WTC11 (cell line): ENCODE measurements around the gene AKAP13.

Source experiments
- KAT7 ChIP-seq: sonication (generic); formaldehyde crosslinking; IDR thresholded peaks from 2 replicates; pipeline ENCODE4 v1.8.1; 2023; ENCODE audit warnings: missing genetic modification reagents, mild to moderate bottlenecking, borderline replicate concordance
- TF ChIP-seq, protein P1 (sequence below): fragments of 200-600 bp; IDR thresholded peaks from 2 replicates; pipeline ENCODE4 v1.8.0; 2022; ENCODE audit warnings: antibody characterized with exemption
- TF ChIP-seq, protein P2 (sequence below): sonication (generic); formaldehyde crosslinking; IDR thresholded peaks from 2 replicates; pipeline ENCODE4 v1.8.0; 2022; ENCODE audit warnings: missing genetic modification reagents

DNA sequence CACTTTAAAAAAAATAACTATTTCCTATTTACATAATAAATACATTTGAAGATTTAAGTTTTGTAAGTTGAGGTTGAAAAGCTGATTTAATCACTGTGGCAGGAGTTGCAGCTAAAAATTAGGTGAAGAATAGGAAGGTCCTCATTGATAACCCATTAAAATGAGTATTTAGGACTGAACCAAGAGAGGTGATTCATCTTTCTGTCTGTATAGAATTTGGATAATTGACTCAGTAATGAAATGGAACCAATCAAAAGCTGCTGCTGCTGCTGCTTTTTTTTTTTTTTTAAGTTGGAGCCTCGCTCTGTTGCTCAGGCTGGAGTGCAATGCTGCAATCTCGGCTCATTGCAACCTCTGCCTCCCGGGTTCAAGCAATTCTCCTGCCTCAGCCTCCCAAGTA lies 223.8 kb downstream of the AKAP13 start:
- TF ChIP-seq KAT7 (CRISPR knock-in tag), result no peak
- TF ChIP-seq, protein P1, sequence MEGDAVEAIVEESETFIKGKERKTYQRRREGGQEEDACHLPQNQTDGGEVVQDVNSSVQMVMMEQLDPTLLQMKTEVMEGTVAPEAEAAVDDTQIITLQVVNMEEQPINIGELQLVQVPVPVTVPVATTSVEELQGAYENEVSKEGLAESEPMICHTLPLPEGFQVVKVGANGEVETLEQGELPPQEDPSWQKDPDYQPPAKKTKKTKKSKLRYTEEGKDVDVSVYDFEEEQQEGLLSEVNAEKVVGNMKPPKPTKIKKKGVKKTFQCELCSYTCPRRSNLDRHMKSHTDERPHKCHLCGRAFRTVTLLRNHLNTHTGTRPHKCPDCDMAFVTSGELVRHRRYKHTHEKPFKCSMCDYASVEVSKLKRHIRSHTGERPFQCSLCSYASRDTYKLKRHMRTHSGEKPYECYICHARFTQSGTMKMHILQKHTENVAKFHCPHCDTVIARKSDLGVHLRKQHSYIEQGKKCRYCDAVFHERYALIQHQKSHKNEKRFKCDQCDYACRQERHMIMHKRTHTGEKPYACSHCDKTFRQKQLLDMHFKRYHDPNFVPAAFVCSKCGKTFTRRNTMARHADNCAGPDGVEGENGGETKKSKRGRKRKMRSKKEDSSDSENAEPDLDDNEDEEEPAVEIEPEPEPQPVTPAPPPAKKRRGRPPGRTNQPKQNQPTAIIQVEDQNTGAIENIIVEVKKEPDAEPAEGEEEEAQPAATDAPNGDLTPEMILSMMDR, result no peak
- TF ChIP-seq, protein P2, sequence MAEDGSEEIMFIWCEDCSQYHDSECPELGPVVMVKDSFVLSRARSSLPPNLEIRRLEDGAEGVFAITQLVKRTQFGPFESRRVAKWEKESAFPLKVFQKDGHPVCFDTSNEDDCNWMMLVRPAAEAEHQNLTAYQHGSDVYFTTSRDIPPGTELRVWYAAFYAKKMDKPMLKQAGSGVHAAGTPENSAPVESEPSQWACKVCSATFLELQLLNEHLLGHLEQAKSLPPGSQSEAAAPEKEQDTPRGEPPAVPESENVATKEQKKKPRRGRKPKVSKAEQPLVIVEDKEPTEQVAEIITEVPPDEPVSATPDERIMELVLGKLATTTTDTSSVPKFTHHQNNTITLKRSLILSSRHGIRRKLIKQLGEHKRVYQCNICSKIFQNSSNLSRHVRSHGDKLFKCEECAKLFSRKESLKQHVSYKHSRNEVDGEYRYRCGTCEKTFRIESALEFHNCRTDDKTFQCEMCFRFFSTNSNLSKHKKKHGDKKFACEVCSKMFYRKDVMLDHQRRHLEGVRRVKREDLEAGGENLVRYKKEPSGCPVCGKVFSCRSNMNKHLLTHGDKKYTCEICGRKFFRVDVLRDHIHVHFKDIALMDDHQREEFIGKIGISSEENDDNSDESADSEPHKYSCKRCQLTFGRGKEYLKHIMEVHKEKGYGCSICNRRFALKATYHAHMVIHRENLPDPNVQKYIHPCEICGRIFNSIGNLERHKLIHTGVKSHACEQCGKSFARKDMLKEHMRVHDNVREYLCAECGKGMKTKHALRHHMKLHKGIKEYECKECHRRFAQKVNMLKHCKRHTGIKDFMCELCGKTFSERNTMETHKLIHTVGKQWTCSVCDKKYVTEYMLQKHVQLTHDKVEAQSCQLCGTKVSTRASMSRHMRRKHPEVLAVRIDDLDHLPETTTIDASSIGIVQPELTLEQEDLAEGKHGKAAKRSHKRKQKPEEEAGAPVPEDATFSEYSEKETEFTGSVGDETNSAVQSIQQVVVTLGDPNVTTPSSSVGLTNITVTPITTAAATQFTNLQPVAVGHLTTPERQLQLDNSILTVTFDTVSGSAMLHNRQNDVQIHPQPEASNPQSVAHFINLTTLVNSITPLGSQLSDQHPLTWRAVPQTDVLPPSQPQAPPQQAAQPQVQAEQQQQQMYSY (CRISPR knock-in tag), result no peak
